Fibroblast of lung (primary cell): ENCODE results near the gene PMEPA1.
"Not testable (repeated sequence)": the region's sequence is repeated elsewhere in the genome, so short reads cannot be mapped to it uniquely, and the experiment has no call there.

Experiments
- EZH2 ChIP-seq: IDR thresholded peaks from 2 replicates; pipeline ENCODE4 v1.5.1; 2012; ENCODE audit warnings: low read length, control low read depth, mild to moderate bottlenecking; ENCODE audit errors: missing control alignments
- TF ChIP-seq, protein P1 (sequence below), 2 donors: IDR thresholded peaks in 1 of 2; conservative IDR thresholded peaks in 1 of 2; 1 replicate in 1 of 2; 2 replicates in 1 of 2; pipeline ENCODE4 v1.5.1; 2011 to 2012; ENCODE audit warnings: low read length in 2 of 2, control low read depth in 1 of 2, inconsistent platforms in 1 of 2, low read depth in 1 of 2, mild to moderate bottlenecking in 1 of 2

DNA sequence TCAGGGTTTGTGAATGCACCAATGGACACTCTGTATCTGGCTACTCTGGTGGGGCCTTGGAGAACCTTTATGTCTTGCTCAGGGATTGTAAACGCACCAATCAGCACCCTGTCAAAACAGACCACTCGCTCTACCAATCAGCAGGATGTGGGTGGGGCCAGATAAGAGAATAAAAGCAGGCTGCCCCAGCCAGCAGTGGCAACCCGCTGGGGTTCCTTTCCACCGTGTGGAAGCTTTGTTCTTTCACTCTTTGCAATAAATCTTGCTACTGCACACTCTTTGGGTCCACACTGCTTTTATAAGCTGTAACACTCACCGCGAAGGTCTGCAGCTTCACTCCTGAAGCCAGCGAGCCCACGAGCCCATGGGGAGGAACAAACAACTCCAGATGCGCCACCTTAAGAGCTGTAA lies 80.3 kb downstream of the PMEPA1 start:
- TF ChIP-seq, protein P1, sequence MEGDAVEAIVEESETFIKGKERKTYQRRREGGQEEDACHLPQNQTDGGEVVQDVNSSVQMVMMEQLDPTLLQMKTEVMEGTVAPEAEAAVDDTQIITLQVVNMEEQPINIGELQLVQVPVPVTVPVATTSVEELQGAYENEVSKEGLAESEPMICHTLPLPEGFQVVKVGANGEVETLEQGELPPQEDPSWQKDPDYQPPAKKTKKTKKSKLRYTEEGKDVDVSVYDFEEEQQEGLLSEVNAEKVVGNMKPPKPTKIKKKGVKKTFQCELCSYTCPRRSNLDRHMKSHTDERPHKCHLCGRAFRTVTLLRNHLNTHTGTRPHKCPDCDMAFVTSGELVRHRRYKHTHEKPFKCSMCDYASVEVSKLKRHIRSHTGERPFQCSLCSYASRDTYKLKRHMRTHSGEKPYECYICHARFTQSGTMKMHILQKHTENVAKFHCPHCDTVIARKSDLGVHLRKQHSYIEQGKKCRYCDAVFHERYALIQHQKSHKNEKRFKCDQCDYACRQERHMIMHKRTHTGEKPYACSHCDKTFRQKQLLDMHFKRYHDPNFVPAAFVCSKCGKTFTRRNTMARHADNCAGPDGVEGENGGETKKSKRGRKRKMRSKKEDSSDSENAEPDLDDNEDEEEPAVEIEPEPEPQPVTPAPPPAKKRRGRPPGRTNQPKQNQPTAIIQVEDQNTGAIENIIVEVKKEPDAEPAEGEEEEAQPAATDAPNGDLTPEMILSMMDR (conservative IDR thresholded peaks at IDR 0.05 in 1 of 2, IDR thresholded peaks at IDR 0.05 in 1 of 2; ENCODE audit: low read depth in 1 of 2, low read length in 2 of 2), result not testable (repeated sequence)
- not testable (repeated sequence) for TF ChIP-seq EZH2
